ENCODE results near the gene HPCAL4. TPM values are rescaled to one million over a fixed set of nuclear protein-coding genes. Genes with fewer than 3 reads are reported as not detected.

The HPCAL4 gene
- not detected in 2 replicates for total RNA-seq

GRCh38 chr1:39691383-39692151, at the start of gene HPCAL4:
Gene HPCAL4 (minus strand): TSS chr1:39691433. CDS start chr1:39684603, 6,830 bp downstream.

GRCh38 chr1:39738622-39739366, 47.6 kb upstream of the HPCAL4 start, which contains the start of gene PPIE:
Gene PPIE (plus strand): TSS chr1:39738882. CDS start chr1:39738901, 19 bp downstream.

GRCh38 chr1:39671793-39672550, 19.3 kb downstream of the HPCAL4 start, which contains the start of gene NT5C1A:
Gene NT5C1A (minus strand): TSS chr1:39672107. CDS start chr1:39672038, 69 bp downstream.

GRCh38 chr1:39639305-39640130, 51.7 kb downstream of the HPCAL4 start, which contains the start of gene HEYL:
Gene HEYL (minus strand): TSS chr1:39639643. CDS start chr1:39639625, 18 bp downstream.

Other genes with a start within 250 kb of the HPCAL4 start
- under 0.01 and 0.19 TPM in 2 replicates for gene BMP8A, start 199.8 kb downstream of the HPCAL4 start, total RNA-seq
- gene PABPC4, start 114.6 kb downstream of the HPCAL4 start, total RNA-seq = 106 and 200 TPM in 2 replicates
- gene HEYL, start 51.8 kb downstream of the HPCAL4 start, total RNA-seq = 0.06 and 0.32 TPM in 2 replicates
- gene NT5C1A, start 19.3 kb downstream of the HPCAL4 start, total RNA-seq = not detected in 2 replicates
- 25.7 and 43.4 TPM in 2 replicates for gene PPIE, start 47.4 kb upstream of the HPCAL4 start, total RNA-seq
- gene OXCT2, start 79.9 kb upstream of the HPCAL4 start, total RNA-seq = 2.3 and 4.5 TPM in 2 replicates
- under 0.01 and 0.82 TPM in 2 replicates for gene BMP8B, start 97.4 kb upstream of the HPCAL4 start, total RNA-seq
- 15.2 and 16.7 TPM in 2 replicates for gene TRIT1, start 192.1 kb upstream of the HPCAL4 start, total RNA-seq
- 0.16 and 0.44 TPM in 2 replicates for gene MYCL, start 210.5 kb upstream of the HPCAL4 start, total RNA-seq